Measurements from ENCODE around the gene HDAC4.

HDAC4 gene

DNA sequence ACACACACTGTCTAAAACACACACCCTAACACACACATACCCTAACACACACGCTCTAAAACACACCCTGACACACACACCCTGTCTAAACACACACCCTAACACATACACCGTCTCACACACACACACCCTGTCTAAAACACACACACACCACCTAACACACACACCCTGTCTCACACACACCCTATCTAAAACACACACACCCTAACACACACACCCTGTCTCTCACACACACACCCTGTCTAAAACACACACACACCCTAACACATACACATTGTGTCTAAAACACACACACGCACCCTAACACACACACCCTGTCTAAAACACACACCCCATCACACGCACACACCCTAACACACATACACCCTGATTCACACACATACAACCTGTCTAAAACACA, 54.1 kb downstream of the HDAC4 start:
- DNase-seq (ENCODE audit: low read depth), result no peak
- TF ChIP-seq, protein P1, sequence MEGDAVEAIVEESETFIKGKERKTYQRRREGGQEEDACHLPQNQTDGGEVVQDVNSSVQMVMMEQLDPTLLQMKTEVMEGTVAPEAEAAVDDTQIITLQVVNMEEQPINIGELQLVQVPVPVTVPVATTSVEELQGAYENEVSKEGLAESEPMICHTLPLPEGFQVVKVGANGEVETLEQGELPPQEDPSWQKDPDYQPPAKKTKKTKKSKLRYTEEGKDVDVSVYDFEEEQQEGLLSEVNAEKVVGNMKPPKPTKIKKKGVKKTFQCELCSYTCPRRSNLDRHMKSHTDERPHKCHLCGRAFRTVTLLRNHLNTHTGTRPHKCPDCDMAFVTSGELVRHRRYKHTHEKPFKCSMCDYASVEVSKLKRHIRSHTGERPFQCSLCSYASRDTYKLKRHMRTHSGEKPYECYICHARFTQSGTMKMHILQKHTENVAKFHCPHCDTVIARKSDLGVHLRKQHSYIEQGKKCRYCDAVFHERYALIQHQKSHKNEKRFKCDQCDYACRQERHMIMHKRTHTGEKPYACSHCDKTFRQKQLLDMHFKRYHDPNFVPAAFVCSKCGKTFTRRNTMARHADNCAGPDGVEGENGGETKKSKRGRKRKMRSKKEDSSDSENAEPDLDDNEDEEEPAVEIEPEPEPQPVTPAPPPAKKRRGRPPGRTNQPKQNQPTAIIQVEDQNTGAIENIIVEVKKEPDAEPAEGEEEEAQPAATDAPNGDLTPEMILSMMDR (conservative IDR thresholded peaks at IDR 0.05; ENCODE audit: low read length), result no peak
- no peak overlapping the region for H3K4me3 ChIP-seq (ENCODE audit: low read length)

GRCh38 chr2:239345251-239345650, 55.6 kb downstream of the HDAC4 start:
- no peak for DNase-seq (ENCODE audit: low read depth)
- H3K4me3 ChIP-seq (ENCODE audit: low read length), result no peak overlapping the region
- TF ChIP-seq, protein P1 (conservative IDR thresholded peaks at IDR 0.05; ENCODE audit: low read length), result no peak

DNA sequence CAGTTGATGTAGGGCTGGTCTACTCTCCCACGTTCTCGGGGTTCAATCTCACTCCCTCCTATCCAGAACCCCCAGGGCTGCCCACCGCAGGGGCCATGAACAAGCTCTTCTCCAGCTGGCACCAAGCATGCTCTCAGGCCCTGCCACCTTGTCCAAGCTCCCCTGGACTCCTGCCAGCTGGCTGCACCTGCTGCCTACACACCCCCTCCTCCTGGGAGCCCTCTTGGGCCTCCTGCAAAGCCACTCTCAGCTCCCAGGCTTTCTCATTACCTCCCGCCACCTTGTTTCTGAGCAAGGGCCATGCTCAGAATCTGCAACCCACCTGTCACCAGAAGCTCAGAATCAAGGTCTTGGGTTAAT, 56.0 kb downstream of the HDAC4 start:
- no peak overlapping the region for H3K4me3 ChIP-seq (ENCODE audit: low read length)
- DNase-seq (ENCODE audit: low read depth), result no peak
- TF ChIP-seq, protein P1 (conservative IDR thresholded peaks at IDR 0.05; ENCODE audit: low read length), result no peak

GRCh38 chr2:239343946-239344856, 56.6 kb downstream of the HDAC4 start:
- no peak for DNase-seq (ENCODE audit: low read depth)
- TF ChIP-seq, protein P1 (conservative IDR thresholded peaks at IDR 0.05; ENCODE audit: low read length), result no peak
- H3K4me3 ChIP-seq (ENCODE audit: low read length), result no peak overlapping the region

DNA sequence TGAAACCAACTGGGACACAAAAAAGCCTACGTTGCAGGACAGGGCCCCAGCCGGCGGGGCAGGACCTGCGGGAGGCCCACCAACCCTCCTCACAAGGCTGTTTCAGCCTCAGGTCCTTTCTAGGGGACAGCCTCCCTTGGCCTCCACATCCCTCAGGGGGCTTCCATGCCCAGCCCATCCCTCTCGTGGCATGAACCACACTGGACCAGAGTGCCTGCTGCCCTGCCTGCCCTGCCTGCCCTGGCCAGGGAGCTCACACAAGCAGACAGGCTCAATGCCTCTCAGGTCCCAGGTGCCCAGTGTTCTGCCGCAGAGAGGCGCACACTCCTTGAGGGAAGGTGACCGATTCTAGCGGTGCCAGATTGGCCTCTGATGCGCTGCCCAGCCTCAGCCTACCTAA, 57.4 kb downstream of the HDAC4 start:
- DNase-seq (ENCODE audit: low read depth), result no peak
- TF ChIP-seq, protein P1 (conservative IDR thresholded peaks at IDR 0.05; ENCODE audit: low read length), result no peak
- no peak overlapping the region for H3K4me3 ChIP-seq (ENCODE audit: low read length)

- DNase-seq (ENCODE audit: low read depth), result no peak
- TF ChIP-seq, protein P1 (conservative IDR thresholded peaks at IDR 0.05; ENCODE audit: low read length), result no peak
- H3K4me3 ChIP-seq (ENCODE audit: low read length), result no peak overlapping the region
These were observed 59.0 kb downstream of the HDAC4 start for GRCh38 chr2:239341840-239342239.

GRCh38 chr2:239341146-239341732, 59.6 kb downstream of the HDAC4 start:
- DNase-seq (ENCODE audit: low read depth), result no peak
- H3K4me3 ChIP-seq (ENCODE audit: low read length), result no peak overlapping the region
- TF ChIP-seq, protein P1 (conservative IDR thresholded peaks at IDR 0.05; ENCODE audit: low read length), result no peak
